Natural killer cell (primary cell): ENCODE data around the gene HOATZ. TPM values are rescaled to one million over a fixed set of nuclear protein-coding genes. Genes with fewer than 3 reads are reported as not detected.

Experiments
- ATAC-seq, 3 donors: fragments of 150-1000 bp in 2 of 3; fragments of 200-7000 bp in 1 of 3; cut with Tn5 transposase; 1 replicate in 1 of 3; 2 replicates in 2 of 3; pipeline ENCODE4 v1.10.0; 2021; ENCODE audit warnings: mild to moderate bottlenecking in 2 of 3, moderate library complexity in 2 of 3
- DNase-seq, 2 donors: peaks; one replicate each; pipeline versions ENCODE4 v3.0.0 to v3.0.0-alpha.2; 2013 to 2021; ENCODE audit warnings: mixed read lengths in 1 of 2
- H3K27ac ChIP-seq: one replicate; pipeline ENCODE4 v1.5.1; 2013; ENCODE audit warnings: mild to moderate bottlenecking, low read length
- H3K27me3 ChIP-seq: one replicate; pipeline ENCODE4 v1.6.1; 2013; ENCODE audit warnings: low read length; ENCODE audit not compliant: control insufficient read depth, insufficient read depth
- H3K36me3 ChIP-seq: one replicate; pipeline ENCODE4 v1.6.1; 2013; ENCODE audit warnings: low read length; ENCODE audit not compliant: control insufficient read depth, insufficient read depth
- H3K4me1 ChIP-seq: one replicate; pipeline ENCODE4 v1.6.1; 2013; ENCODE audit warnings: low read length; ENCODE audit not compliant: control insufficient read depth, insufficient read depth
- H3K4me3 ChIP-seq: one replicate; pipeline ENCODE4 v1.5.1; 2013; ENCODE audit warnings: low read length
- H3K9me3 ChIP-seq: one replicate; pipeline ENCODE4 v1.6.1; 2013; ENCODE audit warnings: low read length; ENCODE audit not compliant: control insufficient read depth, insufficient read depth
- H3K27ac Mint-ChIP-seq, 2 donors: one replicate each; pipeline ENCODE4 v1.8.0; 2022; ENCODE audit warnings: mild to moderate bottlenecking in 2 of 2, mixed read lengths in 2 of 2, moderate library complexity in 1 of 2
- H3K27me3 Mint-ChIP-seq, 2 donors: one replicate each; pipeline ENCODE4 v1.8.0; 2022; ENCODE audit warnings: low read depth in 2 of 2, mixed read lengths in 2 of 2
- H3K36me3 Mint-ChIP-seq: one replicate; pipeline ENCODE4 v1.8.0; 2022; ENCODE audit warnings: mixed read lengths
- H3K4me1 Mint-ChIP-seq, 2 donors: one replicate each; pipeline ENCODE4 v1.8.0; 2022; ENCODE audit warnings: mixed read lengths in 2 of 2
- H3K4me3 Mint-ChIP-seq: one replicate; pipeline ENCODE4 v1.8.0; 2022; ENCODE audit warnings: mild to moderate bottlenecking, moderate library complexity, mixed read lengths
- H3K9me3 Mint-ChIP-seq, 2 donors: one replicate each; pipeline ENCODE4 v1.8.0; 2022; ENCODE audit warnings: mixed read lengths in 2 of 2
- CTCF ChIP-seq: fragments of 200-600 bp; IDR thresholded peaks from one replicate; pipeline ENCODE4 v1.8.0; 2022; ENCODE audit warnings: antibody characterized with exemption
- WGBS: methylation state at CpG from one replicate; pipeline ENCODE4 v1.1.7; 2013; ENCODE audit warnings: missing lambda C conversion rate; ENCODE audit not compliant: insufficient coverage; 5-methylcytosine and 5-hydroxymethylcytosine counted together
- intact Hi-C: fragments of 100-400 bp; cut with micrococcal nuclease; formaldehyde crosslinking; loops from one replicate; pipeline ENCODE4 v1.14.2; 2022
- total RNA-seq, 4 donors: library from RNA; stranded (reverse); fragments of 120-200 nt in 1 of 4; gene quantifications; one replicate each; pipeline versions ENCODE4 v1.2.3 to v1.2.4, GENCODE V29; 2013 to 2022

The HOATZ gene
- total RNA-seq, 3 donors from 2014 or later (not counting 1 experiment from before 2014, with no cell fraction given), result not detected

GRCh38 chr11:111565114-111565720, 50.6 kb downstream of the HOATZ start:
- Mint-ChIP-seq H3K27me3 (peaks cover 0 to 18% of the 10 kb centered on the region in 2 donors), H3K4me1 (no peaks in the 10 kb centered on the region), H3K4me3 (no peak overlapping the region), H3K27ac (no peak overlapping the region), H3K36me3 (no peaks in the 10 kb centered on the region), H3K9me3 (no peaks in the 10 kb centered on the region)
- 0% methylated on average over 1 of the region's 4 CpGs for WGBS
- ATAC-seq, result peak; percentile 49 to 57 (median 53)
- Histone ChIP-seq H3K4me1 (no peaks in the 10 kb centered on the region), H3K27me3 (no peaks in the 10 kb centered on the region), H3K27ac (no peak overlapping the region), H3K9me3 (no peaks in the 10 kb centered on the region), H3K4me3 (no peak overlapping the region), H3K36me3 (no peaks in the 10 kb centered on the region)
- intact Hi-C loops, result loop anchor here (1.0 kb wide), 2 partner anchors 212 to 276 kb away; no protein-coding TSS in a partner anchor
- peak; percentile 41 to 80 for DNase-seq
- peak; percentile 91 for TF ChIP-seq CTCF

- no peak for DNase-seq
- Histone ChIP-seq H3K27me3 (no peaks in the 10 kb centered on the region), H3K36me3 (no peaks in the 10 kb centered on the region), H3K4me1 (no peaks in the 10 kb centered on the region), H3K27ac (no peak overlapping the region), H3K9me3 (no peaks in the 10 kb centered on the region), H3K4me3 (no peak overlapping the region)
- 87% methylated on average over 5 of the region's 7 CpGs for WGBS
- intact Hi-C loops, result no loop called here
- Mint-ChIP-seq H3K4me3 (no peak overlapping the region), H3K27me3 (peaks cover 2 to 22% of the 10 kb centered on the region in 2 donors), H3K27ac (no peak overlapping the region), H3K9me3 (no peaks in the 10 kb centered on the region), H3K36me3 (no peaks in the 10 kb centered on the region), H3K4me1 (no peaks in the 10 kb centered on the region)
- no peak for ATAC-seq
- TF ChIP-seq CTCF, result no peak
These were observed 51.7 kb downstream of the HOATZ start for GRCh38 chr11:111566324-111566723.

- peaks cover 5 to 7% of the 10 kb centered on the region in 2 donors for H3K27me3 Mint-ChIP-seq
- no peaks in the 10 kb centered on the region for H3K9me3 Mint-ChIP-seq
- DNase-seq (no peak), ATAC-seq (no peak)
- 83% methylated on average over 1 of the region's 4 CpGs for WGBS
- Histone ChIP-seq H3K9me3 (no peaks in the 10 kb centered on the region), H3K4me3 (no peak overlapping the region), H3K27ac (no peak overlapping the region), H3K27me3 (no peaks in the 10 kb centered on the region), H3K36me3 (no peaks in the 10 kb centered on the region), H3K4me1 (no peaks in the 10 kb centered on the region)
- H3K4me3 Mint-ChIP-seq, result no peak overlapping the region
- intact Hi-C loops, result no loop called here
- H3K4me1 Mint-ChIP-seq, result peaks cover 0 to 3% of the 10 kb centered on the region in 2 donors
- H3K27ac Mint-ChIP-seq, result no peak overlapping the region
- no peak for TF ChIP-seq CTCF
- no peaks in the 10 kb centered on the region for H3K36me3 Mint-ChIP-seq
These were observed 54.9 kb downstream of the HOATZ start for GRCh38 chr11:111569476-111569875.

GRCh38 chr11:111570796-111571195, 56.2 kb downstream of the HOATZ start:
- Histone ChIP-seq H3K9me3 (no peaks in the 10 kb centered on the region), H3K27me3 (no peaks in the 10 kb centered on the region), H3K36me3 (no peaks in the 10 kb centered on the region), H3K4me1 (no peaks in the 10 kb centered on the region), H3K4me3 (no peak overlapping the region), H3K27ac (no peak overlapping the region)
- ATAC-seq (no peak), DNase-seq (no peak)
- no peaks in the 10 kb centered on the region for H3K36me3 Mint-ChIP-seq
- H3K27me3 Mint-ChIP-seq, result peaks cover 5 to 7% of the 10 kb centered on the region in 2 donors
- H3K27ac Mint-ChIP-seq, result no peak overlapping the region
- TF ChIP-seq CTCF, result no peak
- 95% methylated on average over 5 of the region's 6 CpGs for WGBS
- no peaks in the 10 kb centered on the region for H3K9me3 Mint-ChIP-seq
- H3K4me3 Mint-ChIP-seq, result no peak overlapping the region
- H3K4me1 Mint-ChIP-seq, result peaks cover 0 to 10% of the 10 kb centered on the region in 2 donors
- intact Hi-C loops, result no loop called here
